ENCODE data around the gene SLC37A1. TPM values are rescaled to one million over a fixed set of nuclear protein-coding genes. Genes with fewer than 3 reads are reported as not detected.

The SLC37A1 gene
- total and polyA plus RNA-seq, 4 donors = 2.0 to 7.2 (median 4.3) TPM

DNA sequence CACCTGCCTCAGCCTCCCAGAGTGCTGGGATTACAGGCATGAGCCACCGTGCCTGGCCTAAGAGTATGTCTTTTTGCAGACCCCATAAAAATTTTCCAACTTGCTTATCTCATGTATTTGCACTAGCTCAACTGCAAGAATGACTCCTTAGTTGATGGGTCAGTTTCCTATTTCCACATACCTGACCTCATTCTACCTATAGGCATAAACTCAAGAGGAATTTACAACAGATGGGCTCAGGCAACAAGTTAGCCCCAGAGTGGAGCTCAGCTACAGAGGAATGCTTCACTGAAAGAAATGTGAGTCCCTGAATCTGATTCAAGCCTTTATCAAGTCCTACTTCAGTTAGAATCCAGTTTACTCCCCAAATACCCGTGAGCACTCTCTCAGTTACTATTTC, 5.3 kb upstream of the SLC37A1 start:
- no peak overlapping the region for H3K9ac ChIP-seq (ENCODE audit: low read depth in 1 of 2, low read length in 2 of 2)
- no peaks in the 10 kb centered on the region for H3K36me3 ChIP-seq (ENCODE audit: control insufficient read depth in 4 of 4, insufficient read depth in 3 of 4, low read depth in 1 of 4, low read length in 3 of 4)
- H3K27ac ChIP-seq (ENCODE audit: low read depth in 1 of 2, low read length in 2 of 2) = no peak overlapping the region
- no peaks in the 10 kb centered on the region for H3K9me3 ChIP-seq (ENCODE audit: control insufficient read depth in 4 of 4, low read length in 3 of 4)
- H3K4me1 ChIP-seq (ENCODE audit: control insufficient read depth in 4 of 4, insufficient read depth in 4 of 4, low read length in 3 of 4) = peaks cover 0 to 5% (median 0%) of the 10 kb centered on the region in 4 donors
- TF ChIP-seq NR2F2 (IDR thresholded peaks at IDR 0.05) (no peak), FOXA1 (IDR thresholded peaks at IDR 0.05) (no peak), ZBTB33 (IDR thresholded peaks at IDR 0.05) (no peak), RAD21 (IDR thresholded peaks at IDR 0.05) (no peak)
- TF ChIP-seq, protein P1, sequence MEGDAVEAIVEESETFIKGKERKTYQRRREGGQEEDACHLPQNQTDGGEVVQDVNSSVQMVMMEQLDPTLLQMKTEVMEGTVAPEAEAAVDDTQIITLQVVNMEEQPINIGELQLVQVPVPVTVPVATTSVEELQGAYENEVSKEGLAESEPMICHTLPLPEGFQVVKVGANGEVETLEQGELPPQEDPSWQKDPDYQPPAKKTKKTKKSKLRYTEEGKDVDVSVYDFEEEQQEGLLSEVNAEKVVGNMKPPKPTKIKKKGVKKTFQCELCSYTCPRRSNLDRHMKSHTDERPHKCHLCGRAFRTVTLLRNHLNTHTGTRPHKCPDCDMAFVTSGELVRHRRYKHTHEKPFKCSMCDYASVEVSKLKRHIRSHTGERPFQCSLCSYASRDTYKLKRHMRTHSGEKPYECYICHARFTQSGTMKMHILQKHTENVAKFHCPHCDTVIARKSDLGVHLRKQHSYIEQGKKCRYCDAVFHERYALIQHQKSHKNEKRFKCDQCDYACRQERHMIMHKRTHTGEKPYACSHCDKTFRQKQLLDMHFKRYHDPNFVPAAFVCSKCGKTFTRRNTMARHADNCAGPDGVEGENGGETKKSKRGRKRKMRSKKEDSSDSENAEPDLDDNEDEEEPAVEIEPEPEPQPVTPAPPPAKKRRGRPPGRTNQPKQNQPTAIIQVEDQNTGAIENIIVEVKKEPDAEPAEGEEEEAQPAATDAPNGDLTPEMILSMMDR (IDR thresholded peaks at IDR 0.05; ENCODE audit: low read depth, low read length, missing input control) = no peak
- 94% methylated on average over 2 of the region's 2 CpGs for whole genome bisulfite sequencing
- no peak overlapping the region for H3K4me3 ChIP-seq (ENCODE audit: low read depth in 1 of 3, low read length in 3 of 3)
- DNase-seq (ENCODE audit: low spot score) = no peak
- no peaks in the 10 kb centered on the region for H3K27me3 ChIP-seq (ENCODE audit: control insufficient read depth in 4 of 4, insufficient read depth in 4 of 4, low read length in 3 of 4)

GRCh38 chr21:42509244-42509643, 4.4 kb upstream of the SLC37A1 start:
- no peak for TF ChIP-seq TAF1 (conservative IDR thresholded peaks at IDR 0.05)
- no peak for TF ChIP-seq NR2F2 (IDR thresholded peaks at IDR 0.05)
- TF ChIP-seq, protein P1 (IDR thresholded peaks at IDR 0.05; ENCODE audit: low read depth, low read length, missing input control) = no peak
- TF ChIP-seq RXRA (IDR thresholded peaks at IDR 0.05) = no peak
- TF ChIP-seq, protein P2, sequence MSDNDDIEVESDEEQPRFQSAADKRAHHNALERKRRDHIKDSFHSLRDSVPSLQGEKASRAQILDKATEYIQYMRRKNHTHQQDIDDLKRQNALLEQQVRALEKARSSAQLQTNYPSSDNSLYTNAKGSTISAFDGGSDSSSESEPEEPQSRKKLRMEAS (IDR thresholded peaks at IDR 0.05) = no peak
- TF ChIP-seq GABPA (IDR thresholded peaks at IDR 0.05 in 1 of 2, conservative IDR thresholded peaks at IDR 0.05 in 1 of 2) = no peak
- no peak for TF ChIP-seq HNF4G (IDR thresholded peaks at IDR 0.05)
- no peak for TF ChIP-seq FOXA2 (IDR thresholded peaks at IDR 0.05)
- Histone ChIP-seq H3K9me3 (ENCODE audit: control insufficient read depth in 4 of 4, low read length in 3 of 4) (no peaks in the 10 kb centered on the region), H3K4me1 (ENCODE audit: control insufficient read depth in 4 of 4, insufficient read depth in 4 of 4, low read length in 3 of 4) (peaks cover 0 to 5% (median 0%) of the 10 kb centered on the region in 4 donors), H3K9ac (ENCODE audit: low read depth in 1 of 2, low read length in 2 of 2) (no peak overlapping the region), H3K36me3 (ENCODE audit: control insufficient read depth in 4 of 4, insufficient read depth in 3 of 4, low read depth in 1 of 4, low read length in 3 of 4) (no peaks in the 10 kb centered on the region), H3K4me3 (ENCODE audit: low read depth in 1 of 3, low read length in 3 of 3) (no peak overlapping the region), H3K27me3 (ENCODE audit: control insufficient read depth in 4 of 4, insufficient read depth in 4 of 4, low read length in 3 of 4) (no peaks in the 10 kb centered on the region), H3K27ac (ENCODE audit: low read depth in 1 of 2, low read length in 2 of 2) (no peak overlapping the region)
- WGBS = 90% methylated on average over 11 of the region's 11 CpGs
- DNase-seq (ENCODE audit: low spot score) = no peak

All from liver (tissue), 9 donors.